CD4-positive, alpha-beta T cell treated with Interferon alpha-2 for 1 hour (primary cell): Measurements from ENCODE around the gene ZNF423.

ENCODE experiments used
- DNase-seq, 2 donors: peaks; one replicate each; pipeline ENCODE4 v3.0.0-alpha.2; 2020 to 2022

ZNF423 gene

GRCh38 chr16:49498666-49499413 is 357.1 kb downstream of the ZNF423 start:
- no peak for DNase-seq

- DNase-seq: no peak
Measured at GRCh38 chr16:49498264-49498663, 357.6 kb downstream of the ZNF423 start.

DNA sequence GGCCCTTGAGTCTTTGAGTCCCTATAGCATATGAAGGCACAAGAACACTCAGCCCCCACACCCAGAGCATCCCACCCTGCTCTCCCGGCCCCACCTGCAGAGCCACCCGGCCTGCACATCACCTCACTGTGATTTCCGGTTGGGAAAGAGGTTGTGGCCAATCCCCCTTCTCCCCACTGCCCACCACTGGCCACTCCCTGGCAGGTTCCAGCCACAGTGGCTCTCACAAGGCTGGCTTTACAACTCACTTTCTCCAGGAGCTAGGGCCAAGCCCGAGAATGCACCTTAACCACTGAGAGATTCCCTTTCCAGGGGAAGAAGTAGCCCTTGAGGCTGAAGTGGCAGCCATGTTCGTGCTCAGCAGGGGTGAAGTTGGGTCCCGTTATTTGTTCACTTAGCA is 358.4 kb downstream of the ZNF423 start:
- no peak for DNase-seq

DNA sequence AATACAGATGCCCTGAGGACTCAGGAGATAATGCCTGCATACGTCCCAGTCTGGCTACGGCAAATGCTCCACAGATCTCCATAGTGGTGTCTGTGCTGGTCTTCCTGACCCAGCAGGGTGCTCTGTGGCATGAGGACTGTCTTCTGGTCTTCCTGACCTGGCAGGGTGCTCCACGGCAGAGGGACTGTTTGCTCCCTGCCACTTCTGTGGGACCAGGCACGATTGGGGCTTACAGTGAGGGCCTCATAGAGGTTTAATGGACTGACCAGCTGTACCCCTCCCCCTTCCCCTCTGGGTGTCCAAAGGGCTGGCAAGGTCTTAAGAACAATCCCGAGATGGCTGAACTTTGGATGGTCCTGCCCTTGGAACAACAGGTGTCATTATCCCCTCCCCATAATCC is 359.3 kb downstream of the ZNF423 start:
- no peak for DNase-seq

DNA sequence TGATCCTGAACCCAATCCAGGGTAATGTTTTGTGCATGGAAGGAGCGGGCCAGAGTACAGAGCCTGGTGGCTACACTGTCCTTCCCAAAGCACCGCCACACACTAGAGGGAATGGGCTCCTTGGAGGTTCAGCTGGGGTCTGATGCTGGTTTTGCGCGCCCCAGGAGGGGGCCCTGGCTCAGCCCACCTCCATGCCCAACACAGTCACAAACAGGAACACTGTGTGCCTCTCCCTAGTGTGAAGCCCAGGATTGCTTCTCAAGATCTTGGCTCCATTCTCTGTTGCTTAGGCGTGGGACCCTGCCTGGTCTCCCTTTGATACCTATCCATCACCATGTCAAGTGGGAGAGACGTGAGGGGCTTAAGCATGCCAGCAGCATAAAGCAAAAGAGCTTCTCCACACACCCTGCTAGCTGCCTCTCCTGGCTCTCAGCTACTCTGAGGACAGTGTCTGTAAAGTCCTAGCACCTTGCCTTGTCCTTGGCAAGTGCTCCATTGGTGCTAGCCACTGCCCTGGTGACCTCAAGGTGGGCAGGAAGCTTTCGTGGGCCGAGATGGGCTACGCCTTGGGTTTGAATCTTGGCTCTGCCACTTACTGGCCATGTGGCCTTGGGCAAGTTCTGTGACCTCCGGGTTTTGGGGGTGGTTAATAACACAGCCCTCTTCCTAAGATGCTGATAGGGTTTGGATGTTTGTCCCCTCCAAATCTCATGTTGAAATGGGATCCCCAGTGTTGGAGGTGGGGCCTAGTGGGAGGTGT is 360.1 kb downstream of the ZNF423 start:
- no peak for DNase-seq

DNA sequence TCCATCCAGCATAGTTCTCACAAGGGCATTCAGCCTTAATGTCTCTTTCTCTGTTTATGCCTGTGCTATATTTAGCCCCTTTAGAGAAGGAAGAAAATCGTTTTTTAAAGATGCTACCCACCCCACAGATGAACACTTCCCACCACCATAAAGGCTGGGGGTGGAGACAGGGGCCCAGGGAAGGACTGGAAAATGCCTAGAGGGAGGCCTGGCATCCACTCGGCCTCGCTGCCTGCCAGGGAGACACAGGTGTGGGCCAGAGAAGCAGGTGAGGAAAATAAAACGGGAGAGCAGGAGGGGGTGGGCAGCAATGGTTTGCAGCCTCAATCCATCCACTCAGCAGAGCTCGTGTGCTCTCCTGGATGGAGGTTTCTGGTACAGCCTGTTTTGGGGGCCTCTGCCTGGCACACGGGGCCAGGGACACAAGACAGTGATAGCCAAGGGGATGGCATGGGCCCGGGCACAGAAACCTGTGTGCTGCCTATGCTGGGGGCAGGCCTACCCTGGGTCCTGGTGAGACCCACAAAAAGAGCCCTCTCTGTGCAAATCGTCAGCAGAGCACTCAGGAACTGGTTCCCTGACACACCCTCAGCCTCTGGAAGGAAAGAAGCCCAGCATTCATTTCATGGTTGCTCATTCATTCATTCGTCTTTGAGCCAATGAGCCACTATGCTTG is 360.9 kb downstream of the ZNF423 start:
- DNase-seq: no peak

DNA sequence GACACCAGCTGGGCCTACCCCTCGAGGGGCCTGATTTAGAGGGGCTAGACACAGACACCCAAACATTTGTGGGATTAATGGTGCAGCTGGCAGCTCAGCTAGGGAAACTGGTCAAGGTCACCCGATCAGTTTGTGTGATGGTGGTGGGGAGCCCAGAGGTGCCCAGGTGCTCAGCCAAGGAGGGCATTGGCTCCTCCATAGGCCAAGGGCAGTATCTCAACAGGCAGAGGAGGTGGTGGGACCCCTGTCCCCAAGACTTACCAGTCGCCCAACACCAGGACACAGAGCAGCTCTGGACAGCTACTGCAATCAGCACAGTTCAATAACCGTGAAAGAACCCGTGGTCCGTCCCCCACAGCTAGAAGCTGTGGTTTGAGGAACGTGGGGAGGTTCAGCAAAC is 361.4 kb downstream of the ZNF423 start:
- no peak for DNase-seq

- DNase-seq: no peak
Measured at GRCh38 chr16:49493836-49494235, 362.1 kb downstream of the ZNF423 start.

DNA sequence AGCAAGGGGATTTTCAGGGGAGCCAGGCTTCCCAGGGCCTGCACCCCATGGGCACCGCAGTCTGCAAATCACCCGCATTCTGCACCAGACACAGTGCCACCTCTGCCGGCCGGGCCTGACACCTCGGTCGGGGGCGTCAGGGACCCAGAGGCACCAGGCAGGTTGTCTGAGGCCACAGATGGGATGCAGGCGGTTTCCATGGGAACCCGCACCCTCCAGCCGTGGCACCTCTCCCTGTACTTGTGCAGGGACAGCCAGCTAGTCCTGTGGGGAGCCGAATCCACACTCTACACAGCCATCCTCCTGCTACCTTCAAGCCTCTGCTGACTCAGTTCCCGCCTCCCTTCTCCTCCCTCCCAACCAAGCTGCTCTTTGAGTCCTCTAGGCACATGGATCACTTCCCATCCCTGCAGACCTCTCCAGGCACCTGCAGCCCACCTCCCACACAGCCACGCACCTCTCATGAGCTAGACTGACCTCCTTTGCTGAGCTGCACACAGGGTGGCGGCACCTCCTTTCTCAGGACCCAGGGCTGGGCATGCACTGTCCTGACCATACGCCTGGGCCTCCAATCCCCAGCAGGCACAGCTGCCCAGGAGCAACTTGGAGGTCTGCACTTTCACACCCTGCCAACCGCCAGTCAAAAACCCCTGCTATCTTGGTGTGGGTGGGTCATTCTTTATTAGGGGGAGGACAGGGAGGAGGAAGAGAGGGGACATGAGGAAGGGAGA is 362.9 kb downstream of the ZNF423 start:
- DNase-seq: no peak

GRCh38 chr16:49491771-49492761 is 363.8 kb downstream of the ZNF423 start:
- DNase-seq: peak in 1 of 2 donors; percentile 29

- DNase-seq: no peak
Measured at GRCh38 chr16:49491106-49491670, 364.7 kb downstream of the ZNF423 start.

GRCh38 chr16:49490321-49490705 is 365.6 kb downstream of the ZNF423 start:
- DNase-seq: no peak

- no peak for DNase-seq
Measured at GRCh38 chr16:49489686-49490320, 366.1 kb downstream of the ZNF423 start.

GRCh38 chr16:49488740-49489525 is 367.0 kb downstream of the ZNF423 start:
- no peak for DNase-seq

DNA sequence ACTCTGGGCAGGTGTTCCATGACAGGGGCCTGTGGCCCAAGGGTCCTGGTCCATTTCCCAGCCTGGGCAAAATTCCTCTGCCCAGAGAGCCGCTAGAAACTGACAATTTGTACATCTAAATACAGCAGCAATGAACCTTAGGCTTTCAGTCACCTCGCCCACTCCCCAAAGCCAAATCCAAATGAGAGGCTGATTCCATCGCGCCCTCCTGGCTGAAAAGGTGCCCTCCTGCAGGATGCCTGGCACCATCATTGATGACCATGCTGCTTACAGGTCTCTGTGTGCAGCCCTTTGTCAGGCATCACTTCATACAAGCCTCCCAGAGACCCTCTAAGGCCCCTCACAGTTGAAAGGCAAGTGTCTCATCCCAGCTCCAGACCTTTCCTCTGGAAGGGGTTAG is 367.6 kb downstream of the ZNF423 start:
- no peak for DNase-seq

DNA sequence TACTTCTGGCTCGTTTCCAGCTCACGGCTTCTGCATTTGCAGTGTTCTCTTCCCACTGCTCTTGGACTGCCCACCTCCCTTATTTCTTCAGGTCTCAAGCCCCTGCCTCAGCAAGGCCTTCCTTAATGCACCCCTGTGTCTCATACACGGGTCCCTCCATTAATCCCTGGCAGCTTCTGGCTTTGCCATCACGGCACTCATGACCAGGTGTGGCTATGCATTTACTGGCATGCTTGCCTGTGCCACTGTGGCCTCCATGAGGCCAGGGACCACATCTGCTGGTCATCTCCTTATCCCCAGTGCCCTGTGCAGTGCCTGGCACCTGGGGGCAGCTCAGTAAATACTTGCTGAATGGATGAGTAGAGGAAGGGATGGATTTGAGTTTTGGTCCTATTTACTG is 368.2 kb downstream of the ZNF423 start:
- DNase-seq: no peak

GRCh38 chr16:49486400-49486799 is 369.5 kb downstream of the ZNF423 start:
- no peak for DNase-seq

DNA sequence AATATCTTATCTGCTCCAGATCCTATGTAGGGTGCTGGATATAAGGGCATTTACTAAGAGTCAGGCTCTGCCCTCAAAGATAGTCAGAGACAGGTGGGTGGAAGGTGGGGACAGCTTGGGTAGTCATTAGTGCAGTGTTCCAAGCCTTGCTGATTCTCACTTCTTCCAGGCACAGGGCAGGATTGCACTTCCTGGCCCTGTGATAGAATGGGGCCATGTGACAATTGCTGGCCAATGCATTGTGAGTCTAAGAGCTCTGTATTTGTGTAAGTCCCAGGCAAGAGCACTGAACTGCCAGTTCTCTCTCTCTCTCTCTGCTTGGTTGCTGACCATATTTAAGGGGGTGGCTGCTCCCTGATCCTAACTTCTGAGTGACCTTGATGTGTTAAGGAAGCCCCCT is 370.2 kb downstream of the ZNF423 start:
- DNase-seq: no peak

GRCh38 chr16:49484936-49485335 is 371.0 kb downstream of the ZNF423 start:
- DNase-seq: no peak

DNA sequence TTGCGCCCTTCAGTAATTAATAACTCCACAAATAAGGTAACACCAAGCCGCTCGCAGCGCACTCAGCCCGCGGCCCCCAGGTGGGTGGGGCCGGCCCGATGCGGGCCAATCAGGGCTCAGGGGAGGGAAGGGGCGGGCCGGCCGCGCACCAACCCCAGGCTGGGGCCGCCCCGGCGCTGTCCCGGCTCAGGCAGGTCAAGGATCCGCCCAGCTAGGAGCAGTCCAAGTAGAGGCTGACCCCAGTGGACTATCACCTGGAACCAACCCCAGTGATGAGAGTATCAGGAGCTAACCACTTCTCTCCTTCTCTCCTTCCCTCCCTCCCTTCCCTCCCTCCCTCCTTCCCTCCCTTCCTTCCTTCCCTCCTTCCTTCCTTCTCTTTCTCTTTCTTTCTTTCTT is 371.5 kb downstream of the ZNF423 start:
- DNase-seq: peak; percentile 11 to 12
